Measurements from ENCODE around the gene KCMF1. TPM values are rescaled to one million over a fixed set of nuclear protein-coding genes. Genes with fewer than 3 reads are reported as not detected.

The KCMF1 gene
- total and polyA plus RNA-seq, 9 of the 15 experiments (the other 6 are each of a cell fraction or from before 2014, with no cell fraction given) = 6.8 to 88.2 (median 46.5) TPM

DNA sequence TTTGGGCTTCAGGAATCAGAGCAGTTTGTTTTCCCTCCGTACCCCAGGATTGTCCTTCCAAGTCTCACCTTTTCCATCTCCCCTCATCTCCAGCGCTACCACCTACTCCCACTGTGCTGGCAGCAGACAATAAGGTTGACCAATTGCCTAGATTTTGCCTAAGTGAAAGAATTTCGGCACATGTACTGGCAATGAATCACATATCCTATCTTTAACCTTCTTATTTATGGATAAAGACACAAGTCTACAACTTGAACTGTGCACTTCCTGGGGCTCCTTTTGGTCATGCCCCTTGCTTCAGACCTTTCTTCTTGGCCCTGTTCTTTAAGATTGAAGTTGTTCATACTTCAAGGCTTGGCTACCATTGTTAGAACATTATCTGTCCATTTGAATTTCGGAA is 71.4 kb downstream of the KCMF1 start:
- intact Hi-C loops (cut with micrococcal nuclease) = no loop called here
- DNase-seq (ENCODE audit: extremely low read depth in 1 of 4, low spot score in 3 of 4) = no peak
- Histone ChIP-seq H3K4me1 (replicated peaks in 1 of 2; ENCODE audit: control insufficient read depth in 2 of 2, insufficient read depth in 2 of 2, low read length in 2 of 2) (no peaks in the 10 kb centered on the region), H2AFZ (ENCODE audit: low read depth, low read length) (no peak overlapping the region), H3K27me3 (ENCODE audit: control insufficient read depth in 2 of 2, insufficient read depth in 2 of 2, low read length in 2 of 2) (no peaks in the 10 kb centered on the region), H3K4me2 (ENCODE audit: insufficient read depth, low read length) (no peak overlapping the region), H4K20me1 (replicated peaks; ENCODE audit: control insufficient read depth, insufficient read depth, low read length) (no peaks in the 10 kb centered on the region; the same call in 1 of the 2 replicates), H3K79me2 (ENCODE audit: control insufficient read depth, insufficient read depth, low read length) (no peaks in the 10 kb centered on the region), H3K9me3 (replicated peaks; ENCODE audit: control insufficient read depth, insufficient read depth, low read depth, low read length) (no peaks in the 10 kb centered on the region), H3K36me3 (ENCODE audit: control insufficient read depth, insufficient read depth, low read length) (peaks cover 68% of the 10 kb centered on the region), H3K9me1 (ENCODE audit: control insufficient read depth, insufficient read depth, low read length) (no peaks in the 10 kb centered on the region), H3K4me3 (no peak overlapping the region), H3K27ac (ENCODE audit: extremely low read depth, low read depth, low read length) (no peak overlapping the region), H3K9ac (ENCODE audit: insufficient read depth in 1 of 2, low read depth in 2 of 2, low read length in 2 of 2) (no peak overlapping the region)
- BruUV-seq (replicated peaks) = no TSS peak
- FAIRE-seq = no peak
- WGBS (ENCODE audit: insufficient coverage, low coverage, missing lambda C conversion rate) = 92% methylated on average over 4 of the region's 4 CpGs
- ATAC-seq = no peak
- POLR2A ChIA-PET = no interaction called here
- CTCF ChIA-PET (ENCODE audit: low intra/inter-chr PET ratio) = no interaction called here
- in situ Hi-C loops (cut with MboI) = no loop called here
- TF ChIP-seq BMI1 (IDR thresholded peaks at IDR 0.05; ENCODE audit: low read length) (no peak), SIX5 (IDR thresholded peaks at IDR 0.05; ENCODE audit: borderline replicate concordance in 1 of 2, insufficient read depth in 1 of 2, low read depth in 1 of 2, low read length in 2 of 2) (no peak), RBM25 (IDR thresholded peaks at IDR 0.05; ENCODE audit: low read depth, low read length, severe bottlenecking) (no peak), NCOA2 (IDR thresholded peaks at IDR 0.05; ENCODE audit: partially characterized antibody in 2 of 2) (no peak), TAF1 (IDR thresholded peaks at IDR 0.05; ENCODE audit: control insufficient read depth, extremely low read depth, insufficient read depth, low read length, severe bottlenecking) (no peak), SMC3 (conservative IDR thresholded peaks at IDR 0.05; ENCODE audit: insufficient read depth, low read depth, low read length) (no peak), ARNT (IDR thresholded peaks at IDR 0.05) (no peak), SAFB2 (IDR thresholded peaks at IDR 0.05; ENCODE audit: borderline replicate concordance, low read depth, low read length, severe bottlenecking) (no peak), ZNF707 (CRISPR knock-in tag; conservative IDR thresholded peaks at IDR 0.05) (no peak), IFI16 (CRISPR knock-in tag; IDR thresholded peaks at IDR 0.05) (no peak), SAFB (IDR thresholded peaks at IDR 0.05; ENCODE audit: borderline replicate concordance, low read depth, low read length) (no peak), NELFE (IDR thresholded peaks at IDR 0.05; ENCODE audit: insufficient read depth, insufficient read length) (no peak), RBM15 (IDR thresholded peaks at IDR 0.05; ENCODE audit: insufficient read depth, low read length) (no peak), TRIM28 (IDR thresholded peaks at IDR 0.05) (no peak), ZNF766 (CRISPR knock-in tag; conservative IDR thresholded peaks at IDR 0.05) (no peak)
- TF ChIP-seq, protein P1, sequence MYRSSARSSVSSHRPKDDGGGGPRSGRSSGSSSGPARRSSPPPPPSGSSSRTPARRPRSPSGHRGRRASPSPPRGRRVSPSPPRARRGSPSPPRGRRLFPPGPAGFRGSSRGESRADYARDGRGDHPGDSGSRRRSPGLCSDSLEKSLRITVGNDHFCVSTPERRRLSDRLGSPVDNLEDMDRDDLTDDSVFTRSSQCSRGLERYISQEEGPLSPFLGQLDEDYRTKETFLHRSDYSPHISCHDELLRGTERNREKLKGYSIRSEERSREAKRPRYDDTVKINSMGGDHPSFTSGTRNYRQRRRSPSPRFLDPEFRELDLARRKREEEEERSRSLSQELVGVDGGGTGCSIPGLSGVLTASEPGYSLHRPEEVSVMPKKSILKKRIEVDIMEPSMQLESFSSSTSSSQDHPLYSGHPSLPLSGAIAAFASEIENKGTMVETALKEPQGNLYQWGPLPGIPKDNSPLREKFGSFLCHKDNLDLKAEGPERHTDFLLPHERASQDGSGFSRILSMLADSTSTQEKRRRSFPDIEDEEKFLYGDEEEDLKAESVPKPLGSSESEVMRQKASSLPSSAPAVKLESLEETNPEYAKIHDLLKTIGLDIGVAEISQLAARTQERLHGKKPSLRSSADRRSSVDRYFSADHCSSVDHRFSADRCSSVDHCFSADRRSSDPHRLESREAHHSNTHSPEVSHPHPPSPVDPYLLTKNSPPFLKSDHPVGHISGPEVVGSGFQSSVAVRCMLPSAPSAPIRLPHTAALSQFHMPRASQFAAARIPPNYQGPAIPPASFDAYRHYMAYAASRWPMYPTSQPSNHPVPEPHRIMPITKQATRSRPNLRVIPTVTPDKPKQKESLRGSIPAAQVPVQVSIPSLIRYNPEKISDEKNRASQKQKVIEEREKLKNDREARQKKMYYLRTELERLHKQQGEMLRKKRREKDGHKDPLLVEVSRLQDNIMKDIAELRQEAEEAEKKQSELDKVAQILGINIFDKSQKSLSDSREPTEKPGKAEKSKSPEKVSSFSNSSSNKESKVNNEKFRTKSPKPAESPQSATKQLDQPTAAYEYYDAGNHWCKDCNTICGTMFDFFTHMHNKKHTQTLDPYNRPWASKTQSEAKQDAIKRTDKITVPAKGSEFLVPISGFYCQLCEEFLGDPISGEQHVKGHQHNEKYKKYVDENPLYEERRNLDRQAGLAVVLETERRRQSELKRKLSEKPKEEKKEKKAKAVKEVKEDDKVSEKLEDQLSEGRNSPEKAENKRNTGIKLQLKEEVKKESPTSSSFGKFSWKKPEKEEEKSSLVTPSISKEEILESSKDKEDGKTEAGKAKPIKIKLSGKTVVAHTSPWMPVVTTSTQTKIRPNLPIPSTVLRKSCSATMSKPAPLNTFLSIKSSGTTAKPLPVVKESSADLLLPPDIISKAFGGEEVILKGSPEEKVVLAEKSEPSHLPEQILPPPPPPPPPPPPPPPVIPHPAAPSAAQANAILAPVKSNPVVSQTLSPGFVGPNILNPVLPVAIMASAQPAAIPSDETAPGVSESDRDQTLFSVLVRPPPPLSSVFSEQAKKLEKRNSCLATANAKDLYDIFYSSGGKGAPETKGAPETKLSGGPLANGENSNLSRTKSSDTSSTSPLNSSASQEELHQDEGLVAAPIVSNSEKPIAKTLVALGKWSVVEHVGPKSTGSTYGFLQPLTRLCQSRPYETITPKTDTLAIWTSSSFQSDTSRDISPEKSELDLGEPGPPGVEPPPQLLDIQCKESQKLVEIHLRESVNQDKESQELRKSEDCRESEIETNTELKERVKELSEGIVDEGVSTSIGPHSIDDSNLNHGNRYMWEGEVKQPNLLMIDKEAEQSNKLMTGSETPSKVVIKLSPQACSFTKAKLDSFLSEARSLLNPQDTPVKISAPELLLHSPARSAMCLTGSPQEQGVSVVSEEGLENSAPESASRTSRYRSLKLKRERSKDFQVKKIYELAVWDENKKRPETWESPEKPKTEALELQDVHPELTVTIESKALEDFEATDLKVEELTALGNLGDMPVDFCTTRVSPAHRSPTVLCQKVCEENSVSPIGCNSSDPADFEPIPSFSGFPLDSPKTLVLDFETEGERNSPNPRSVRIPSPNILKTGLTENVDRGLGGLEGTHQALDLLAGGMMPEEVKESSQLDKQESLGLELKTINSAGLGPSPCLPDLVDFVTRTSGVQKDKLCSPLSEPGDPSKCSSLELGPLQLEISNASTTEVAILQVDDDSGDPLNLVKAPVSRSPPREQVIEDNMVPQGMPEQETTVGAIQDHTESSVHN (IDR thresholded peaks at IDR 0.05; ENCODE audit: borderline replicate concordance in 1 of 2, low read depth in 1 of 2) = no peak

Measured in K562 (cell line).